Epithelial cell of prostate (primary cell): ENCODE data around the gene ZC2HC1C.

Source experiments
- DNase-seq: peaks from one replicate; pipeline ENCODE4 v3.0.0-alpha.2; 2011; ENCODE audit warnings: low read depth, low spot score
- H3K27ac ChIP-seq: fragments of 450-650 bp; 2 replicates; pipeline ENCODE4 v1.5.1; 2017; ENCODE audit warnings: mild to moderate bottlenecking

Gene ZC2HC1C

GRCh38 chr14:75069121-75069810 lies at the start of gene ZC2HC1C:
Gene ZC2HC1C, plus strand, starts transcription at chr14:75069641. Its CDS starts 933 bp downstream, at chr14:75070574.
- no peak for DNase-seq
- peak within 1 kb of the TSS; percentile 64 for H3K27ac ChIP-seq

- no peak overlapping the region for H3K27ac ChIP-seq
- DNase-seq: no peak
These were observed 46.8 kb upstream of the ZC2HC1C start for GRCh38 chr14:75022655-75023054.

DNA sequence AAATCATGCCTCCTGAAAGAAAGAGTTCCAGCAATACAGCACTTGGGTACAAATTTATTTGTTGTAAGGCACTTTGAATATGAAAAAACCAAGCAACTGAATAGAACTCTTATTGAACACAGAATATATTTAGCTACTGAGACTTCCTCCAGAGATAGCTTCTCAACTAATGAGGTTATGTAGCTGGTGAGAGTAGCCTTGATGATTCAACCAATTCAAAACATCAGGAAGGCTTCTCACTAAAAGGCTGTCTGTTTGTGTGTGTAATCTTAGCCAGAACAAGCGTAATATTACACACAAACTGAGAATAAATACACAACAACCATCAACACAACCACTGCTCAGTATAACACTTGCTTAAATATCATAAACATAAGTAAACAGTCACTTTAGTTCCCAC lies 46.3 kb upstream of the ZC2HC1C start:
- DNase-seq: no peak

GRCh38 chr14:75025082-75025481 lies 44.4 kb upstream of the ZC2HC1C start:
- no peak for DNase-seq
- H3K27ac ChIP-seq: peak overlapping the region; percentile 18

More for the DNA sequence above, 46.3 kb upstream of the ZC2HC1C start:
- no peak overlapping the region for H3K27ac ChIP-seq

DNA sequence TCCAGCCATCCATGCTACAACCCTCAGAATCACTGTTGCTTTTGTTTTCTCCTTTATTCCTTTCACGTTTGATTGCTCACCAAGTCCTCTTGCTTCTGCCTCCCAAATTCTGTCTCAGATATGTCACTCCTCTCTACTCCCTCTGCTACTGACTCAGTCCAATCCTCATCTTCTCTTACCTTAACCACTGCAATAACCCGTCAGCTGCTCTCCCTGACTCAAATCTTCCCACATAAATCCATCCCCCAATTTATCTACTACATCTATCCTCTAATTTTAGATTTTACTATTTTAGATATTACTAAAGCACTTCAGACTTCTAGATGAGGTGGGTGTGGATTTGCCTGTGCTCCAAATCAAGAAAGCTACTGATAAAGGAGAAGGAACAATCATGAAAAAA lies 43.6 kb upstream of the ZC2HC1C start:
- no peak overlapping the region for H3K27ac ChIP-seq
- DNase-seq: no peak

DNA sequence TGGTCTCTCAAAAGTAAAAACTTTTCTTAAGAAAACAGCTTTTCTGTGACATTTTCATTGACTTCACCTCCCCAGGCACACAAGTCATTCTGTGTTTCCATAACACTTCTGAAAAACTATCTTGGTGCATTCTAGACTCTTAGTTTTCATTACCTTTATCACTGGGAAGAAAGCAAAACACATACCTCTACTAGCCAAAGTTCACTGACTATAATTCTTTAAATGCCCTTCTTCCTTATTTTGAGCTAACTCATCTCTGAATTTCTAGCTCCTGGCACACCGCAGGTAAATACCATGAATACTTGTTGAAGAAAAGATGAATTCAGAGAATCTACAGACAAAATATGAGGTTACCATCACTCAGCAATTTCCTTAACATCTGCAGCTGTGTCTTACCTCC lies 39.3 kb upstream of the ZC2HC1C start:
- H3K27ac ChIP-seq: no peak overlapping the region
- no peak for DNase-seq

GRCh38 chr14:75032939-75033338 lies 36.5 kb upstream of the ZC2HC1C start:
- no peak for DNase-seq
- H3K27ac ChIP-seq: no peak overlapping the region

DNA sequence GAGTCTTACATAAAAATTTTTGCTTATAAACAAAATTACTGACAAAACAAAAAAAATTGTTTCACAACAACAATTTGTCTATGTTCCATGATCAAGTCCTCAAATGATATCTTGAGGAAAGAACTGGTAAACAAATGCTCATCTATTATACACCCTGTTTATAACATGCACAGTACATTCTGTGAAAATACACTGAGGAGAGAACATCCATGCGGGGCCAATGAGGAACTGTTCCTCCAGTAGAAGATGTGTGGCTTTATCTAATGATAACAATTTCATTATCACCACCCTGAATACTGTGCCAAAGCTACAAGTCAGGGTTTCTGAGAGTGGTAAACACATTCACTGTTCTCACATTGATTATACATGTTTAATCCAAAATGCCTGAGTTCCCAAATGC lies 28.9 kb upstream of the ZC2HC1C start:
- DNase-seq: no peak
- no peak overlapping the region for H3K27ac ChIP-seq

DNA sequence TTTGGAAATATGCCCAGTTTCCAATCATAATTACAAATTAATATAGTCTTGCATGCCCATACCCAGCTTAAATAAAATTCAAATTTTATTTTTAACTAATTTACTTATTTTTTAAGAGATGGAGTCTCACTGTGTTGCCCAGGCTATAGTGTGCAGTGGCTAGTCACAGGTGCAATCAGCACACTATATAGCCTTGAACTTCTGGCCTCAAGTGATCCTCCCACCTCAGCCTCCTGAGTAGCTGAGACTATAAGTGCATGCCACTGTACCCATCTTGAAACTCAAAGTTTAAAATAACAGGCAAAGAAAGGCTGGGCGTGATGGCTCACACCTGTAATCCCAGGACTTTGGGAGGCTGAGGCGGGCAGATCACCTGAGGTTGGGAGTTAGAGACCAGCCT lies 28.5 kb upstream of the ZC2HC1C start:
- no peak for DNase-seq
- H3K27ac ChIP-seq: no peak overlapping the region

DNA sequence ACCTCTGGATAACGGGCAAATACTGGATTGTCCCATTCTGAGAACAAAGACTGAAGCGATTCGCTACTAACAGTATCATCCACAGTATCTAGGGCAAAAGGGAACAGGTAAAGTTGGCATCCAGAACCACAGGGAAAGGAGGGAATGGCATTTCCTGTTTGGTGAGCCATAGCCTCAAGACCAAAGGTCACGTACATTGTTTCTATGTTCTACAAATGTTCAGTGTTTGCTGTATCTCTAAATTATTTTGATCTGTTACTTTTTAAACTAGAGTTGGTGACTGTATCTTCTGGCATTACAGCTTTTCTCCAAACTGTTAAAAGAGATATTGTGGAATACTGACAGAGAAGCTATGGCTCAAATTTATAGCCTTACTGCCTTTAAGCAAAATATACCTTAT lies 27.8 kb upstream of the ZC2HC1C start:
- no peak for DNase-seq
- peak overlapping the region; percentile 9 for H3K27ac ChIP-seq

GRCh38 chr14:75042035-75042434 lies 27.4 kb upstream of the ZC2HC1C start:
- peak overlapping the region; percentile 9 for H3K27ac ChIP-seq
- no peak for DNase-seq

DNA sequence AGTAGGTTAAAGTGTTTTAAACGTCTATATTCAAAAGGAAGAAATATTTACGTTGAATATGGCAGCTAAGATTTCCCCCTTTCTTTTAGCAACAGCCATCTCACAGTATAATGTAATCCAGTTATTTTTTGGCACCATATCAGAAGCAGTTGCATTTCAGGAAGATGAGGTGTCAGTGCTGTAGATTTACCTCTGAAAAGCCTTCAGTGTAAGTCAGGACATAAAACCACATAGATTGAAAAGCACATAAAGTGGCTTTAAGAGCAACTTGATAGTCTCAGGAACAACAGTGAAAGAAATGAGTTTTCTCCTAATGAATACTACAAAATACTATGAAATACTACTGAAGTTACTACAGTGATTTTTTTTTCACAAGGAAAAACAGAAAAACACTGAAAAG lies 25.1 kb upstream of the ZC2HC1C start:
- no peak for DNase-seq
- no peak overlapping the region for H3K27ac ChIP-seq

DNA sequence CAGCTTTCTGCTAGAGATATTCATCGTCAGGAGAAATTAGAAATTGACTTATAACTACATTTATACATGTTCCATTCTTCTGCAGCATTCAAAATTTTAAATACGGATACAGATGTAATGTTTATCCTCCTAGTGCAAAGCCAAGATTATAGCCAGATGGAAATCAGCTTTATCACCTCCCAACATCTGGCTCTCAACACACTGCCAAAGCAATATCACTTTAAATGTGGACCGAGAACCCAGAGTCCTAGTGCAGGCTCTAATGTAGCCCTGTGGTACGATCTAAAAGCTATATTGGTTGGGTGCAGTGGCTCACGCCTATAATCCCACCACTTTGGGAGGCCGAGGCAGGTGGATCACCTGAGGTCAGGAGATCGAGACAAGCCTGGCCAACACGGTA lies 24.7 kb upstream of the ZC2HC1C start:
- DNase-seq: no peak

GRCh38 chr14:75046275-75046674 lies 23.2 kb upstream of the ZC2HC1C start:
- DNase-seq: no peak
- no peak overlapping the region for H3K27ac ChIP-seq

More for the DNA sequence above, 24.7 kb upstream of the ZC2HC1C start:
- no peak overlapping the region for H3K27ac ChIP-seq

DNA sequence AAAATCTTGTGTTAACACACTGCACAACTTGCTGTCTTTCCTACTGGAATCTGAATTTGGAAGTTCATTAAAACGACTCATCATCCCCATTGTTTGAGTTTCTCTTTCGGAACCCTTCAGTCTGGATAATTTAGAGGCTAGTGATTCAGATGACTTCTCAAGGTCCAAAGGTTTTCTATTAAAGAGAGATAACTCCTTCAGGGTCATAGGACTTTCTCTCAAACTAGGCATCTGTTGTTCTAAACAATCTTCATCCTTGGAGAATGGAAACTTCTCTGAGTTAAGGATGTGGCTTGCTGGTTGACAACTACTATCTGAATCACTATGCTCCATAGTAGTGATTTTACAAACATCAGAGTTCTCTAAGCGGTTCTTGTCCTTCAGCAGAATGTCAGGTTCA lies 22.5 kb upstream of the ZC2HC1C start:
- H3K27ac ChIP-seq: no peak overlapping the region
- no peak for DNase-seq

DNA sequence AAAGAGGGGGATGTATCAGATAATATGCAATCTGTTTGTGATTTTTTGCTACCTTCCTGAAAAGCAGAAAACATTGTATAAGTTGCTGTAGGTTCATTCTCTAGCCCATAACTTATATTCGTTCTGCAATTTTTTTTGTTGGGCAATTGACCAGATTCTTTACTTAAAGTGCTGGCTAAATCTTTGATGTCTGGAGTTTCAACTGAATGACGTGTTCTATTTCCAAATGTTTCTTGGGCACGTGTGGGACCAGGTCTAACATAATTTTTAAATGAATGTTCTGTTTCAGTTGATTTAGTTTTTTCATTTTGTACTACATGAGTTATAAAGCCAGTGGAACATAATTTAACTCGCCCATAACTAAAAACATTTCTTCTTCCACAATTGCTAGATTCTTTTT lies 21.9 kb upstream of the ZC2HC1C start:
- no peak for DNase-seq
- H3K27ac ChIP-seq: no peak overlapping the region

DNA sequence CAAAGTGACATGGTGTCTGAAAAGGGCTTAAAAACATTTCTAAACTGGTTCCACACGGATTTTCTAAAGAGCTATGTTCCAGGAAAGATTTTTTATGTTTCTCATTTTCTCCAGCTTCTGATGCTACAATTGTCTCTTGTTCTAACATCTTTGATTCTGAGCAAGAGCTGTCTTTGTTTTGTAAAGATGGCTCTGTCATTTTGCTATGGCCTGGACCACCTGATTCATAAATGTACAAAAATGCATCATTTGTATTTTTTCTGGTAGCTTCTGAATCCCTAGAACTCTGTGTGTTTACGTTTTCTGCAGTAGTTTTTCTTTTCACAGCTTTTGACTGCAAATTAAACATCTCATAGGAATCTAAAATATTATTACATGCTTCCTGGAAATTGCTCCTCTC lies 21.3 kb upstream of the ZC2HC1C start:
- no peak overlapping the region for H3K27ac ChIP-seq
- DNase-seq: no peak

DNA sequence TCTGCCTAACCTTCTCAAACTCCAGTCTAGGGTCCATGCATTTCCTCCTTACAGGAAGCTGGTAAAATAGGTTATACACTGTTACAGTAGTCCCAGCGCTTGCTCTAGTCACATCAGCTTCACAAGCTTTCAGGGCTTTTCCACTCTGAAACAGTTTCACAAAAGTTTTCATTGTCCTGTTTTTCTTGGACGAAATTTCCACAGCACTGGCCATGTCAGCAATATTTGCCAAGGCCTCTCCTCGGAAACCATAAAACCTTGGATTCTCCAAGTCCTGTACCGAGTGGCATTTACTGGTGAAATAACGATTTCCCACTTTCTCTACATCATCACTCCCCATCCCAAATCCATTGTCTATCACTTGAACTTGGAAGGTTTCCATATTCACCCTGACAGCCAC lies 20.3 kb upstream of the ZC2HC1C start:
- H3K27ac ChIP-seq: no peak overlapping the region
- DNase-seq: no peak

DNA sequence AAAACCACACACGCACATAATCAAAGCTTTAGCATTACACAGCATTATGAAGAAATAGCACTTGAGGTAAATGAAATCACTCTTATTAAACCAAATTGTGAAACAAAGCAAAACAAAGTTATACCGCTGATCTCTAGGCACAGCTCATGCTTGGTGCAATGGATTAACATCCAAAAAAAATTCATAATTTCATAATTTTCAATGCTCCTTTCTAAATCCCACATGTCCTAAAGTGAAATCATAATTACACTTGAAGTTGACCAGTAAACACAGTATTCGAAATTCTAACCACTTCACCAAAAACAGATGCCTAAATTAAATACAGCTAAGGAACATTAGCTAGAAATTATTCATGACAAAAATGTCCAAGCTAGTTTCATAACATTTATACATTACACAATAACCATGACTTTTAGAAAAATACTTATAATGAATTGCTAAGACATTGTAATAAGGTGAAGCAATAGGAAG lies 19.7 kb upstream of the ZC2HC1C start:
- DNase-seq: no peak
- H3K27ac ChIP-seq: no peak overlapping the region

DNA sequence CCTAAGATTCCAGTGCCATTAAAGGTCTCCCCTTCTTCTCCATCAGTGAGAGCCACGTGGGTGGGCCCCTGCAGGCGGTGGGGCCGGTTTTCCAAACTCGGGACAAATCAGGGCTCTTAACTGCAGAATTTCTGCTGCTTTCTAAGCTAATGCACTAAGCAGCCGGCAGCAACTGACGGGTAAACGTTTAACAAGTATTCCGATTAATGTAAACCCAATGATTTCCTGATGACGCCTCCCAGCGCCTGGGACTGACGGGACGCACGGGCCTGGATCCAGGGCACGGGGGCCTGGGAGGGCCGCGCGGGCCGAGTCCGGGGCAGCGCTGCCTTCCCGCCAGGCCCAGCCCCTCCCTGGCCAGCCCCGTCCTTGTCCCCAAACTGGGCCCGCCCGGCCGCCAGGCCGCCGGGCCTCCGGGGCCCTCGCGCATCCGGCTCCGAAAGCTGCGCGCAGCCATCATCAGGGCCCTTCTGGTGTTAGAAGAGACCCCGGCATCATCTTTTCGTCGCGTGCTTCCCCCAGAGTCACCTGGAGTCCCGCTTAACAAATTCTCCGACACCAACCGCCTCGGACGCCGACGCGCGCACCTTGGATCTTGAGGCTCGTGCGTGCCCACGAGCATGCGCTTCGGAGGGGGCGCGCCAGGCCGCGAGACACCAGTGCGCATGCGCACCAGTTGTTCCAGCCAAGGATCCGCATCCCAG lies 18.4 kb upstream of the ZC2HC1C start, which contains the start of gene MLH3:
Gene MLH3, minus strand, starts transcription at position 616 of the 704 bp plus-strand sequence. CDS start 1,812 bp downstream, outside the sequence.
- peak within 1 kb of the TSS; percentile 23 for H3K27ac ChIP-seq
- DNase-seq: no peak

DNA sequence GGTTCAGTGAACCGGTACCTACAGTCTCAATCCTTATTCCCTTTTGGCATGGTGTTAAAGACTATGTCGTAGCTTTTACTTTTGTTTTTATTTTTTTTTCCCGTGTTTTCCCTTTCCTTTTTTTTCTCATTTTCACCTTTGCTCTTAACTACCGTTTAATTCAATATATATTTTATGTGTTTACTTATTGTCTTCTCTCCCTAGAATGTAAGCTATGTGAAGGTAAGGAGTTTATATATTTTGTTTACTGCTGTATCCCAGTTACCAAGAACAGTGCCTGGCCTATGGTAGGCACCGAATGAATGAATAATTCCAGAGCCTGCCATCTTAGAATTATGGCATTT lies 17.9 kb upstream of the ZC2HC1C start:
- no peak overlapping the region for H3K27ac ChIP-seq
- DNase-seq: no peak
